Measurements from ENCODE around the gene N4BP2L2. TPM values are rescaled to one million over a fixed set of nuclear protein-coding genes. Genes with fewer than 3 reads are reported as not detected.
"Not testable (repeated sequence)": the region's sequence is repeated elsewhere in the genome, so short reads cannot be mapped to it uniquely, and the experiment has no call there.

The N4BP2L2 gene
- total RNA-seq, 1 experiment from 2014 or later: 61.4 TPM

DNA sequence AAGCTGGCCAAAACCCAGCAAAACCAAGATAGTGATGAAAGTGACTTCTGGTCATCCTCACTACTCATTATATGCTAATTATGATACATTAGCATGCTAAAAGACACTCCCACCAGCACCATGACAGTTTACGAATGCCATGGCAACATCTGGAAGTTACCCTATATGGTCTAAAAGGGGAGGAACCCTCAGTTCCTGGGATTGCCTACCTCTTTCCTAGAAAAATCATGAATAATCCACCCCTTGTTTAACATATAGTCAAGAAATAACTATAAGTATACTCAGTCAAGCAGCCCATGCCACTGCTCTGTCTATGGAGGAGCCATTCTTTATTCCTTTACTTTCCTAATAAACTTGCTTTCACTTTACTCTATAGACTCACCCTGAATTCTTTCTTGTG lies 22.2 kb upstream of the N4BP2L2 start:
- H3K18ac ChIP-seq (ENCODE audit: insufficient read length, low read depth, low read length); H3K9me3 ChIP-seq (ENCODE audit: control insufficient read depth, low read depth, low read length); H3K79me1 ChIP-seq (ENCODE audit: insufficient read depth, low read depth, low read length, poor library complexity, severe bottlenecking); H3K27ac Mint-ChIP-seq; H3K4me1 ChIP-seq (ENCODE audit: insufficient read depth, low read length); H3K27me3 ChIP-seq (ENCODE audit: insufficient read depth, low read length); H2BK12ac ChIP-seq (ENCODE audit: insufficient read length, low read depth, low read length); H3K4ac ChIP-seq (ENCODE audit: low read depth, low read length); H3K4me2 ChIP-seq (ENCODE audit: insufficient read depth, insufficient read length, low read length); H3K79me2 ChIP-seq (ENCODE audit: insufficient read depth, low read length); DNase-seq; H3K27ac ChIP-seq (ENCODE audit: insufficient read length, low read depth, low read length); H3K9ac ChIP-seq (ENCODE audit: extremely low read depth, insufficient read length, low read length); H4K8ac ChIP-seq (replicated peaks; ENCODE audit: insufficient read length, low read depth, low read length); H2BK120ac ChIP-seq (ENCODE audit: low read depth, low read length, poor library complexity, severe bottlenecking); H3K4me1 Mint-ChIP-seq; H2BK5ac ChIP-seq (ENCODE audit: insufficient read length, low read length); H4K20me1 ChIP-seq (ENCODE audit: control insufficient read depth, insufficient read depth, insufficient read length); H2BK20ac ChIP-seq (ENCODE audit: low read depth, low read length, poor library complexity, severe bottlenecking); H3K27me3 Mint-ChIP-seq (ENCODE audit: low read depth); H4K5ac ChIP-seq (ENCODE audit: insufficient read length, low read depth, low read length); H3K14ac ChIP-seq (ENCODE audit: insufficient read depth, low read length); H4K91ac ChIP-seq (ENCODE audit: insufficient read length, low read depth, low read length); H2AK5ac ChIP-seq (ENCODE audit: insufficient read length, low read length); H3K23ac ChIP-seq (ENCODE audit: insufficient read length, low read depth, low read length); H3K23me2 ChIP-seq (ENCODE audit: insufficient read length, low read depth, low read length, poor library complexity, severe bottlenecking); H3K4me3 Mint-ChIP-seq; H2BK15ac ChIP-seq (ENCODE audit: low read depth, low read length); H2AFZ ChIP-seq (ENCODE audit: low read length); H3T11ph ChIP-seq (ENCODE audit: low read length); H3K56ac ChIP-seq (ENCODE audit: insufficient read length, low read depth, low read length): not testable (repeated sequence)
- no CpG with 5 or more reads among the region's 1 CpG for WGBS (ENCODE audit: extremely low coverage, insufficient read length, low lambda C conversion rate)
- Mint-ChIP-seq H3K9me3 (peaks cover 16 to 18% of the 10 kb centered on the region in 2 experiments), H3K36me3 (ENCODE audit: insufficient read depth in 1 of 3, low read depth in 3 of 3) (peaks cover 2 to 11% (median 3%) of the 10 kb centered on the region in 3 experiments; a peak in 6 of 7 replicates)
